ENCODE data around the gene ABCA4.

Gene ABCA4

DNA sequence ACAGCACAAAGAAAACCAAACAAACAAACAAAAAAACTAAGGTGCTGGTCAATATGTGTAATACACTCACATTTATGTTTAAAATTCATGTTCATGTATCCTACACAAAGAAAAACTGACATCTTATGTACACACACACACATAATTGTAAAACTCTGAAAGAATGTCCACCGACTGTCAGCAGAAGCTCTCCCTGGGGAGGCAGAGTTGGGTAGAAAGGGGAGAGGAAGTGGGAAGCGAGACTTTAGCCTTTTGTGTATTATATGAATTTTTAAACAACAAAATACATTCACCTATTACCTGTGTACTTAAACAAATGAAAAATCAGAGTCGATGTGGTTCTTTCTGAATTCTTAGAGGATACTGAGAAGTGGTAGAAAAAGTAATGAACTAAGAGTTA, 88.3 kb downstream of the ABCA4 start:
- Histone ChIP-seq H3K4me3 (ENCODE audit: low read length in 2 of 2) (no peak overlapping the region), H3K4ac (ENCODE audit: low read length) (no peak overlapping the region), H3K4me2 (ENCODE audit: insufficient read depth, low read length, poor library complexity, severe bottlenecking) (no peak overlapping the region), H3K18ac (ENCODE audit: low read length) (no peak overlapping the region), H4K91ac (ENCODE audit: low read depth, low read length, poor library complexity) (no peak overlapping the region), H2BK120ac (ENCODE audit: low read depth, low read length) (no peak overlapping the region), H2AK5ac (ENCODE audit: low read depth, low read length) (no peak overlapping the region), H3K23ac (ENCODE audit: low read depth, low read length, poor library complexity) (no peak overlapping the region), H3K4me1 (ENCODE audit: control insufficient read depth in 2 of 2, insufficient read depth in 1 of 2, low read depth in 1 of 2, low read length in 2 of 2) (peaks cover 0 to 2% of the 10 kb centered on the region in 2 donors), H2BK5ac (ENCODE audit: low read length) (no peak overlapping the region), H3K36me3 (replicated peaks in 1 of 2; ENCODE audit: control insufficient read depth in 2 of 2, insufficient read depth in 2 of 2, low read length in 2 of 2) (no peaks in the 10 kb centered on the region), H3K14ac (ENCODE audit: low read length) (no peak overlapping the region), H2AFZ (ENCODE audit: low read length) (no peak overlapping the region), H3K27me3 (ENCODE audit: control insufficient read depth in 3 of 3, insufficient read depth in 3 of 3, low read depth in 1 of 3, low read length in 3 of 3) (peaks cover 0 to 3% (median 0%) of the 10 kb centered on the region in 3 experiments), H2BK12ac (ENCODE audit: low read length) (no peak overlapping the region), H3K27ac (replicated peaks; ENCODE audit: low read length) (no peak overlapping the region), H4K8ac (ENCODE audit: low read depth, low read length) (no peak overlapping the region), H3K9ac (ENCODE audit: low read depth, low read length, poor library complexity) (no peak overlapping the region), H3K79me1 (ENCODE audit: low read depth, low read length) (no peaks in the 10 kb centered on the region), H3K9me3 (replicated peaks in 1 of 2; ENCODE audit: control insufficient read depth in 2 of 2, insufficient read depth in 1 of 2, low read depth in 1 of 2, low read length in 2 of 2) (no peaks in the 10 kb centered on the region), H2BK15ac (ENCODE audit: low read length) (no peak overlapping the region)
- WGBS, 2 donors (ENCODE audit: extremely low coverage in 2 of 2, insufficient read length in 2 of 2, insufficient replicate concordance in 1 of 2): no CpG with 5 or more reads among the region's 3 CpGs
- no peak for DNase-seq (ENCODE audit: low spot score)

DNA sequence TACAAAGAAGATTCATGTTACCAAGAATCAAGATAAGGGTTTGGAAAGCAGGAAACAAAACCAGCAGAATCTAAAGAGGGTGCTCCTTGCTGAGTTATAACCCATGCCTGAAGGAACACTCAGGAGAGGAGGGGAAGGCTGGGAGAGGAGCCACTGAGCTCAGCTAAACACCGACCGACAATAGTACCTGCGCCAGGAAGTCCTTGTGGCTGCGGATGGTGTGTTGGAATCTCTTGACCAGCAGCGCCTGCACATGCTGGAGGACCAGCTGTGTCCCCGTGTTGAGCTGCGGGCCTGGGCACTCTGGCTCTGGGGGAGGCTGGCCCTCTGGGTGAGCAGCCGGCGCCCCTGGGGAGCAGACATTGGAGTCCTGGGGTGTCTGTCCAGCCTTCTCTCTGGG, 89.4 kb downstream of the ABCA4 start:
- DNase-seq (ENCODE audit: low spot score): no peak
- Histone ChIP-seq H3K79me1 (ENCODE audit: low read depth, low read length) (no peaks in the 10 kb centered on the region), H4K8ac (ENCODE audit: low read depth, low read length) (no peak overlapping the region), H3K27me3 (ENCODE audit: control insufficient read depth in 3 of 3, insufficient read depth in 3 of 3, low read depth in 1 of 3, low read length in 3 of 3) (peaks cover 0 to 5% (median 0%) of the 10 kb centered on the region in 3 experiments), H3K4me1 (ENCODE audit: control insufficient read depth in 2 of 2, insufficient read depth in 1 of 2, low read depth in 1 of 2, low read length in 2 of 2) (peaks cover 0 to 2% of the 10 kb centered on the region in 2 donors), H3K9ac (ENCODE audit: low read depth, low read length, poor library complexity) (no peak overlapping the region), H3K18ac (ENCODE audit: low read length) (peak overlapping the region; percentile 86), H2BK12ac (ENCODE audit: low read length) (peak overlapping the region; percentile 80), H2BK120ac (ENCODE audit: low read depth, low read length) (no peak overlapping the region), H4K91ac (ENCODE audit: low read depth, low read length, poor library complexity) (no peak overlapping the region), H2BK5ac (ENCODE audit: low read length) (no peak overlapping the region), H3K27ac (replicated peaks; ENCODE audit: low read length) (no peak overlapping the region), H3K9me3 (replicated peaks in 1 of 2; ENCODE audit: control insufficient read depth in 2 of 2, insufficient read depth in 1 of 2, low read depth in 1 of 2, low read length in 2 of 2) (no peaks in the 10 kb centered on the region), H3K4me2 (ENCODE audit: insufficient read depth, low read length, poor library complexity, severe bottlenecking) (no peak overlapping the region), H3K36me3 (replicated peaks in 1 of 2; ENCODE audit: control insufficient read depth in 2 of 2, insufficient read depth in 2 of 2, low read length in 2 of 2) (no peaks in the 10 kb centered on the region), H3K4me3 (ENCODE audit: low read length in 2 of 2) (no peak overlapping the region), H3K14ac (ENCODE audit: low read length) (peak overlapping the region; percentile 67), H2AK5ac (ENCODE audit: low read depth, low read length) (no peak overlapping the region), H2AFZ (ENCODE audit: low read length) (no peak overlapping the region), H2BK15ac (ENCODE audit: low read length) (no peak overlapping the region), H3K4ac (ENCODE audit: low read length) (no peak overlapping the region), H3K23ac (ENCODE audit: low read depth, low read length, poor library complexity) (no peak overlapping the region)
- WGBS, 2 donors (ENCODE audit: extremely low coverage in 2 of 2, insufficient read length in 2 of 2, insufficient replicate concordance in 1 of 2): no CpG with 5 or more reads among the region's 9 CpGs

DNA sequence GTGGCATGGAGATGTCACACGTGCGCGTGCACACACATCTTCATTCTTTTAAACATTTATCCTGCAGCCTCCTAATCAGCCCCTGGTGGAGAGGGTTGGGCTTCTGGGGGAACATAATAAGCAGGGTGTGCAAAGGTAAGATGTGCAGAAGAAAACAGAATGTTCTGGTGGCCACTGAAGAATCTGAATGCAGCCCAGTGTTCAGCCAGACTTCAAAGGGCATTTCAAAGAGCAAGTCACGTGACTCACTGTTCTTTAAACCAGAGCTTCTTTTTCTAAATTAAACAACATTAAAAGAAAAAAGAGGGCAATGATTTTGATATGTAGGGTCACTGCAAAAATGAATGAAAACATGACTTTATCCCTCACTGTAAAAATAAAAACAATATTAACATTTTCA, 89.8 kb downstream of the ABCA4 start:
- Histone ChIP-seq H3K9me3 (replicated peaks in 1 of 2; ENCODE audit: control insufficient read depth in 2 of 2, insufficient read depth in 1 of 2, low read depth in 1 of 2, low read length in 2 of 2) (no peaks in the 10 kb centered on the region), H3K4me1 (ENCODE audit: control insufficient read depth in 2 of 2, insufficient read depth in 1 of 2, low read depth in 1 of 2, low read length in 2 of 2) (peaks cover 0 to 2% of the 10 kb centered on the region in 2 donors), H2BK5ac (ENCODE audit: low read length) (no peak overlapping the region), H3K79me1 (ENCODE audit: low read depth, low read length) (no peaks in the 10 kb centered on the region), H2BK120ac (ENCODE audit: low read depth, low read length) (no peak overlapping the region), H3K36me3 (replicated peaks in 1 of 2; ENCODE audit: control insufficient read depth in 2 of 2, insufficient read depth in 2 of 2, low read length in 2 of 2) (no peaks in the 10 kb centered on the region), H3K27ac (replicated peaks; ENCODE audit: low read length) (no peak overlapping the region), H3K4me3 (ENCODE audit: low read length in 2 of 2) (no peak overlapping the region), H3K27me3 (ENCODE audit: control insufficient read depth in 3 of 3, insufficient read depth in 3 of 3, low read depth in 1 of 3, low read length in 3 of 3) (peaks cover 0 to 5% (median 0%) of the 10 kb centered on the region in 3 experiments), H4K8ac (ENCODE audit: low read depth, low read length) (no peak overlapping the region), H2BK12ac (ENCODE audit: low read length) (no peak overlapping the region), H3K14ac (ENCODE audit: low read length) (no peak overlapping the region), H2AK5ac (ENCODE audit: low read depth, low read length) (no peak overlapping the region), H3K9ac (ENCODE audit: low read depth, low read length, poor library complexity) (no peak overlapping the region), H3K23ac (ENCODE audit: low read depth, low read length, poor library complexity) (no peak overlapping the region), H4K91ac (ENCODE audit: low read depth, low read length, poor library complexity) (no peak overlapping the region), H2BK15ac (ENCODE audit: low read length) (no peak overlapping the region), H3K4me2 (ENCODE audit: insufficient read depth, low read length, poor library complexity, severe bottlenecking) (no peak overlapping the region), H2AFZ (ENCODE audit: low read length) (no peak overlapping the region), H3K4ac (ENCODE audit: low read length) (no peak overlapping the region), H3K18ac (ENCODE audit: low read length) (no peak overlapping the region)
- whole genome bisulfite sequencing, 2 donors (ENCODE audit: extremely low coverage in 2 of 2, insufficient read length in 2 of 2, insufficient replicate concordance in 1 of 2): no CpG with 5 or more reads among the region's 4 CpGs
- DNase-seq (ENCODE audit: low spot score): no peak

DNA sequence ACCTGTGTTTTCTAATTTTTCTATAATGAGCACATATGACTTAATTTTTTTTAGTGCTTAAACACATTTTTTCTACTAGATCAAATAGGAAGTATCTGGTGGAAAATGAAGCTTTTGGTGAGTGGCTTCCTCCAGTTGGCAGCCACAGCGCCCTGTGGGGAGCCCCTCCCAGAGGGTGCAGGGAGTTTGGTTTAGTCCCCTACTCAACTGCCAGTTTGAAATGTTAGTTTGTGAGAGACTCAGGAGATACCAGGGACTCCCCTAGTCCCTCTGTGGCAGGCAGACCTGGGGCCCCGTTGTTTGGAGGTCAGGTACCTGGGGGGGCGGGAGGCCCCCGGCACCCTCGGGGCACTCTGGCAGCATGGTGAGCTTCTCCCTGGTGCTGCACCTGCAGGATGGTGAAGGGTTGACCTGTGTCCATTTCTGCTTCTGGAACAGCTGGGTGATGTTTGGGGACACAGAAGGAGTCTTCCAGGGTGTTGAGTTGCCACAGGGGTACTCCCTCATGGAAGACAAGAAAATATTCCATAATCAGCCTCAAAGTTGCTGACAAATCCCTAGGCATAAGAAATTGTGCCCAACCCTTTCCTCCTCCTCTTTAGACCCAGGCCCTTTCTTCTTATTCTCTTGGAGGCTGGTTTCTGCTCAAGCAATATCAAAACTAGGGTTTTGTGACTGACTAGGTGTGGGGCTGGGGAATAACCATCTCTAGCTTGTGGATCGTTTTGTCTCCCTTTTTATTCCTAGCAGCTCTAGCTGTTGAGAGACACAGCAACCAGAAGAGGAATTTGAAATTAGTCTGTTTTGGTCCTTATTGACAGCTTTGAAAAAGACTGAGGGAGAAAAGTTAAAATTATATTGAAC, 91.6 kb downstream of the ABCA4 start:
- Histone ChIP-seq H3K9ac (ENCODE audit: low read depth, low read length, poor library complexity) (no peak overlapping the region), H3K27me3 (ENCODE audit: control insufficient read depth in 3 of 3, insufficient read depth in 3 of 3, low read depth in 1 of 3, low read length in 3 of 3) (peaks cover 0 to 13% (median 0%) of the 10 kb centered on the region in 3 experiments), H3K4me3 (ENCODE audit: low read length in 2 of 2) (no peak overlapping the region), H2BK120ac (ENCODE audit: low read depth, low read length) (no peak overlapping the region), H3K4ac (ENCODE audit: low read length) (no peak overlapping the region), H3K79me1 (ENCODE audit: low read depth, low read length) (no peaks in the 10 kb centered on the region), H3K4me1 (ENCODE audit: control insufficient read depth in 2 of 2, insufficient read depth in 1 of 2, low read depth in 1 of 2, low read length in 2 of 2) (peaks cover 0 to 2% of the 10 kb centered on the region in 2 donors), H2BK15ac (ENCODE audit: low read length) (no peak overlapping the region), H3K14ac (ENCODE audit: low read length) (no peak overlapping the region), H4K8ac (ENCODE audit: low read depth, low read length) (no peak overlapping the region), H4K91ac (ENCODE audit: low read depth, low read length, poor library complexity) (no peak overlapping the region), H2BK5ac (ENCODE audit: low read length) (no peak overlapping the region), H3K18ac (ENCODE audit: low read length) (no peak overlapping the region), H2AK5ac (ENCODE audit: low read depth, low read length) (peak overlapping the region; percentile 50), H3K9me3 (replicated peaks in 1 of 2; ENCODE audit: control insufficient read depth in 2 of 2, insufficient read depth in 1 of 2, low read depth in 1 of 2, low read length in 2 of 2) (no peaks in the 10 kb centered on the region), H2AFZ (ENCODE audit: low read length) (no peak overlapping the region), H3K23ac (ENCODE audit: low read depth, low read length, poor library complexity) (no peak overlapping the region), H3K36me3 (replicated peaks in 1 of 2; ENCODE audit: control insufficient read depth in 2 of 2, insufficient read depth in 2 of 2, low read length in 2 of 2) (no peaks in the 10 kb centered on the region), H3K27ac (replicated peaks; ENCODE audit: low read length) (no peak overlapping the region), H3K4me2 (ENCODE audit: insufficient read depth, low read length, poor library complexity, severe bottlenecking) (no peak overlapping the region), H2BK12ac (ENCODE audit: low read length) (no peak overlapping the region)
- WGBS, 2 donors (ENCODE audit: extremely low coverage in 2 of 2, insufficient read length in 2 of 2, insufficient replicate concordance in 1 of 2): no CpG with 5 or more reads among the region's 6 CpGs
- DNase-seq (ENCODE audit: low spot score): no peak

Measured in neuronal stem cell (in vitro differentiated cells).